ENCODE results near the gene PEX5L. TPM values are rescaled to one million over a fixed set of nuclear protein-coding genes. Genes with fewer than 3 reads are reported as not detected.

Gene PEX5L
- total RNA-seq, 1 experiment from 2014 or later: not detected

DNA sequence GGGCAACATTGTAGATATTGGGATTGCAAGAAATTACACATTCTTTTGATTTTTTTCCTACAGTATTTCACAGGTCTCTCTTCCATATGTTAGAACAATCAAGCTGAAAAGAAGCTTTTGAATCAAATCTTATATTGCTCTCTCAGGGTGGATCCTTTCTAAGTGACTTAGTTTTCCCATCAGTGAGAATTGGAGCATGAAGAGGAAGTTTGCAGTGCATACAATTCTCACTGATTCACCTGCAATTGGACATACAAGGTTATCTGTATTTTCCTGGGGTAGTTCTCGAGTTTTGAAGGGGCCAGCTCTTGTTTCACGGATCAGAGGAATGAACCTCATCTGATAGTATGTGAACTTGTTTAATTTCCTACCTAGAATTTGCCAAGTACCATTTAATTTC, 150.8 kb downstream of the PEX5L start:
- Histone ChIP-seq H3K36me3 (ENCODE audit: control insufficient read depth in 1 of 2, insufficient read depth in 2 of 2, low read length in 2 of 2) (no peaks in the 10 kb centered on the region), H3K4me3 (replicated peaks in 1 of 2; ENCODE audit: low read depth in 1 of 2, low read length in 2 of 2) (no peak overlapping the region), H3K27me3 (ENCODE audit: insufficient read depth, low read length) (peaks cover 19% of the 10 kb centered on the region), H3K79me2 (ENCODE audit: insufficient read depth, low read length) (no peaks in the 10 kb centered on the region), H4K20me1 (ENCODE audit: insufficient read depth) (no peaks in the 10 kb centered on the region), H3K4me1 (ENCODE audit: control insufficient read depth in 1 of 2, insufficient read depth in 2 of 2, low read length in 2 of 2) (no peaks in the 10 kb centered on the region), H2AFZ (ENCODE audit: low read depth, low read length, poor library complexity, severe bottlenecking) (no peak overlapping the region), H3K9me3 (ENCODE audit: control insufficient read depth in 1 of 2, insufficient read depth in 1 of 2, low read depth in 1 of 2, low read length in 2 of 2) (no peaks in the 10 kb centered on the region), H3K27ac (ENCODE audit: low read depth, low read length) (no peak overlapping the region), H3K9ac (ENCODE audit: low read length) (no peak overlapping the region), H3K9me2 (ENCODE audit: insufficient read depth) (no peaks in the 10 kb centered on the region), H3K4me2 (ENCODE audit: low read length) (no peak overlapping the region)
- no peak for DNase-seq (ENCODE audit: low read depth, low spot score)
- no TSS peak for BruUV-seq (replicated peaks)
- ChIA-PET CTCF (no interaction called here), RAD21 (ENCODE audit: low non-redundant PET in 1 of 2, low total read pairs in 2 of 2, uncharacterized antibody in 2 of 2, unreplicated experiment in 2 of 2) (no interaction called here), POLR2A (interaction anchor here (0.5 kb wide), 1 partner anchor 12 kb away, joined by 3 read pairs; no protein-coding TSS in a partner anchor)
- intact Hi-C loops (cut with micrococcal nuclease): no loop called here
- TF ChIP-seq ZNF274 (IDR thresholded peaks at IDR 0.05; ENCODE audit: low read depth, low read length): no peak
- TF ChIP-seq EZH2phosphoT487 (IDR thresholded peaks at IDR 0.05; ENCODE audit: borderline replicate concordance): no peak
- TF ChIP-seq CTCF (IDR thresholded peaks at IDR 0.05 in 2 of 3, conservative IDR thresholded peaks at IDR 0.05 in 1 of 3; ENCODE audit: borderline replicate concordance in 1 of 3, insufficient read depth in 1 of 3, low read depth in 2 of 3, low read length in 2 of 3): no peak
- no peak for TF ChIP-seq EGR1 (IDR thresholded peaks at IDR 0.05; ENCODE audit: low read depth)
- TF ChIP-seq SRF (IDR thresholded peaks at IDR 0.05; ENCODE audit: low read depth): no peak
- no peak for TF ChIP-seq ZBTB33 (IDR thresholded peaks at IDR 0.05; ENCODE audit: extremely low read depth, insufficient replicate concordance, low read length)
- TF ChIP-seq, protein P1, sequence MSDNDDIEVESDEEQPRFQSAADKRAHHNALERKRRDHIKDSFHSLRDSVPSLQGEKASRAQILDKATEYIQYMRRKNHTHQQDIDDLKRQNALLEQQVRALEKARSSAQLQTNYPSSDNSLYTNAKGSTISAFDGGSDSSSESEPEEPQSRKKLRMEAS (IDR thresholded peaks at IDR 0.05): no peak
- no peak for TF ChIP-seq YY1 (IDR thresholded peaks at IDR 0.05; ENCODE audit: extremely low read depth, insufficient replicate concordance, low read depth, low read length)
- no peak for TF ChIP-seq FOSL1 (IDR thresholded peaks at IDR 0.05; ENCODE audit: low read depth)
- TF ChIP-seq TCF7L2 (IDR thresholded peaks at IDR 0.05; ENCODE audit: borderline replicate concordance, extremely low read depth, insufficient read depth, insufficient read length): no peak
- TF ChIP-seq ZFX (IDR thresholded peaks at IDR 0.05): no peak
- no peak for TF ChIP-seq RAD21 (IDR thresholded peaks at IDR 0.05; ENCODE audit: low read depth)
- no peak for TF ChIP-seq POLR2A (IDR thresholded peaks at IDR 0.05; ENCODE audit: borderline replicate concordance, extremely low read depth, insufficient read depth, insufficient read length)
- no peak for TF ChIP-seq SP1 (IDR thresholded peaks at IDR 0.05; ENCODE audit: low read depth)
- no peak for TF ChIP-seq ELF1 (IDR thresholded peaks at IDR 0.05; ENCODE audit: borderline replicate concordance, low read depth)
- no peak for ATAC-seq

Measured in HCT116 (cell line).